Keratinocyte (primary cell): Measurements from ENCODE around the gene CALHM6. TPM values are rescaled to one million over a fixed set of nuclear protein-coding genes. Genes with fewer than 3 reads are reported as not detected.

Experiments
- DNase-seq: peaks from one replicate; pipeline ENCODE4 v3.0.0-alpha.2; 2011; ENCODE audit warnings: low read depth, missing footprints, low spot score
- FAIRE-seq: peaks from 2 replicates; lab custom pipeline; 2011; peaks lifted over from hg19 to GRCh38; lab: Jason Lieb, UNC
- H2AFZ ChIP-seq: 2 replicates; pipeline ENCODE4 v1.6.0; 2012; ENCODE audit warnings: low read length, control low read depth, inconsistent platforms; ENCODE audit not compliant: control insufficient read depth
- H3K27ac ChIP-seq: 2 replicates; pipeline ENCODE4 v1.5.1; 2011; ENCODE audit warnings: low read length; ENCODE audit not compliant: control insufficient read depth, insufficient read depth
- H3K27me3 ChIP-seq: 3 replicates; pipeline ENCODE4 v1.6.0; 2011; ENCODE audit warnings: low read length; ENCODE audit not compliant: control insufficient read depth, insufficient read depth; ENCODE audit errors: extremely low read depth
- H3K36me3 ChIP-seq, 2 experiments: 2 replicates in 1 of 2; 3 replicates in 1 of 2; pipeline ENCODE4 v1.5.1; 2011; ENCODE audit warnings: low read length in 2 of 2, mild to moderate bottlenecking in 1 of 2; ENCODE audit not compliant: control insufficient read depth in 2 of 2, insufficient read depth in 2 of 2; ENCODE audit errors: extremely low read depth in 1 of 2
- H3K4me1 ChIP-seq: 3 replicates; pipeline ENCODE4 v1.5.1; 2011; ENCODE audit warnings: low read length; ENCODE audit not compliant: control insufficient read depth, insufficient read depth; ENCODE audit errors: extremely low read depth
- H3K4me2 ChIP-seq: 3 replicates; pipeline ENCODE4 v1.6.0; 2011; ENCODE audit warnings: low read depth, low read length; ENCODE audit not compliant: control insufficient read depth, insufficient read depth; ENCODE audit errors: extremely low read depth
- H3K4me3 ChIP-seq, 3 experiments: fragments of 200-600 bp in 1 of 3; sonication (generic) in 1 of 3; 2 replicates in 2 of 3; 3 replicates in 1 of 3; pipeline ENCODE4 v1.5.1; 2011 to 2016; ENCODE audit warnings: low read length in 3 of 3, mild to moderate bottlenecking in 3 of 3, control low read depth in 2 of 3, inconsistent platforms in 1 of 3, low read depth in 1 of 3, mixed read lengths in 1 of 3, mixed run types in 1 of 3, moderate library complexity in 1 of 3; ENCODE audit not compliant: control insufficient read depth in 2 of 3, insufficient read depth in 2 of 3; ENCODE audit errors: extremely low read depth in 1 of 3
- H3K79me2 ChIP-seq: 2 replicates; pipeline ENCODE4 v1.6.0; 2012; ENCODE audit warnings: low read length; ENCODE audit not compliant: control insufficient read depth, insufficient read depth
- H3K9ac ChIP-seq: 3 replicates; pipeline ENCODE4 v1.6.0; 2011; ENCODE audit warnings: low read length; ENCODE audit not compliant: control insufficient read depth, insufficient read depth; ENCODE audit errors: extremely low read depth
- H3K9me1 ChIP-seq: 3 replicates; pipeline ENCODE4 v1.6.0; 2011; ENCODE audit warnings: low read length; ENCODE audit not compliant: control insufficient read depth, insufficient read depth; ENCODE audit errors: extremely low read depth
- H3K9me3 ChIP-seq: 2 replicates; pipeline ENCODE4 v1.5.1; 2012; ENCODE audit warnings: low read depth, low read length; ENCODE audit not compliant: control insufficient read depth
- H4K20me1 ChIP-seq: 3 replicates; pipeline ENCODE4 v1.6.0; 2011; ENCODE audit warnings: low read length; ENCODE audit not compliant: control insufficient read depth, insufficient read depth; ENCODE audit errors: extremely low read depth
- CTCF ChIP-seq, 3 experiments: IDR thresholded peaks in 1 of 3; conservative IDR thresholded peaks in 1 of 3; optimal IDR thresholded peaks in 1 of 3; 2 replicates in 2 of 3; 3 replicates in 1 of 3; pipeline versions ENCODE3 to v1.5.1; 2011; ENCODE audit warnings: low read length in 3 of 3, mild to moderate bottlenecking in 3 of 3, moderate library complexity in 2 of 3, control low read depth in 1 of 3, inconsistent platforms in 1 of 3; ENCODE audit not compliant: insufficient read depth in 2 of 3; ENCODE audit errors: extremely low read depth in 1 of 3
- EZH2 ChIP-seq: IDR thresholded peaks from one replicate; pipeline ENCODE4 v1.6.1; 2012; ENCODE audit warnings: inconsistent platforms, mild to moderate bottlenecking, low read length, moderate library complexity
- dilution Hi-C: fragments of 300-500 bp; cut with MboI; formaldehyde crosslinking; loops from one replicate; pipeline ENCODE4 v1.7.0; 2020; ENCODE audit warnings: low sequenced_read_pairs; ENCODE audit not compliant: extremely low pct_ligation_motif_present
- polyA plus RNA-seq, 5 experiments: library from polyadenylated mRNA; depleted of rRNA in 3 of 5; stranded (reverse) in 3 of 5; stranded (forward) in 1 of 5; unstranded in 1 of 5; fragments of >200 nt; gene quantifications; 1 replicate in 1 of 5; 2 replicates in 3 of 5; 3 replicates in 1 of 5; pipeline versions ENCODE4 v1.2.1 to v1.2.3, GENCODE V29; 2011 to 2012; ENCODE audit warnings: missing spikeins in 2 of 5, low read depth in 1 of 5, low replicate concordance in 1 of 5

CALHM6 gene
- polyA plus RNA-seq, 1 donor (not counting 4 experiments of a cell fraction or from before 2014, with no cell fraction given): 0.47 TPM

GRCh38 chr6:116458264-116458663, 2.9 kb upstream of the CALHM6 start:
- no peaks in the 10 kb centered on the region for H3K9me3 ChIP-seq
- no peaks in the 10 kb centered on the region for H4K20me1 ChIP-seq
- no peak overlapping the region for H3K9ac ChIP-seq
- H3K4me2 ChIP-seq: no peak overlapping the region
- no peak overlapping the region for H3K4me3 ChIP-seq
- H3K4me1 ChIP-seq: no peaks in the 10 kb centered on the region
- no peak overlapping the region for H2AFZ ChIP-seq
- DNase-seq (no peak), FAIRE-seq (no peak)
- H3K27ac ChIP-seq: no peak overlapping the region
- H3K36me3 ChIP-seq: no peaks in the 10 kb centered on the region
- no peaks in the 10 kb centered on the region for H3K9me1 ChIP-seq
- no peaks in the 10 kb centered on the region for H3K27me3 ChIP-seq
- TF ChIP-seq CTCF (optimal IDR thresholded peaks at IDR 0.05 in 1 of 3, IDR thresholded peaks at IDR 0.05 in 1 of 3, conservative IDR thresholded peaks at IDR 0.05 in 1 of 3; ENCODE audit: extremely low read depth in 1 of 3, insufficient read depth in 2 of 3, low read length in 3 of 3) (no peak), EZH2 (no peak)
- no peaks in the 10 kb centered on the region for H3K79me2 ChIP-seq
- dilution Hi-C loops: no loop called here

GRCh38 chr6:116459927-116460326, 1.2 kb upstream of the CALHM6 start:
- H3K79me2 ChIP-seq: no peaks in the 10 kb centered on the region
- no peak overlapping the region for H3K4me2 ChIP-seq
- H3K9ac ChIP-seq: no peak overlapping the region
- no peaks in the 10 kb centered on the region for H3K36me3 ChIP-seq
- H3K4me1 ChIP-seq: no peaks in the 10 kb centered on the region
- H2AFZ ChIP-seq: no peak overlapping the region
- H3K27me3 ChIP-seq: no peaks in the 10 kb centered on the region
- H3K9me3 ChIP-seq: no peaks in the 10 kb centered on the region
- DNase-seq (no peak), FAIRE-seq (no peak)
- no peaks in the 10 kb centered on the region for H3K9me1 ChIP-seq
- no peak overlapping the region for H3K27ac ChIP-seq
- dilution Hi-C loops: no loop called here
- TF ChIP-seq CTCF (optimal IDR thresholded peaks at IDR 0.05 in 1 of 3, IDR thresholded peaks at IDR 0.05 in 1 of 3, conservative IDR thresholded peaks at IDR 0.05 in 1 of 3; ENCODE audit: extremely low read depth in 1 of 3, insufficient read depth in 2 of 3, low read length in 3 of 3) (no peak), EZH2 (no peak)
- no peak overlapping the region for H3K4me3 ChIP-seq
- no peaks in the 10 kb centered on the region for H4K20me1 ChIP-seq
